BE2C (cell line): ENCODE results near the gene TRIM44.
"Not testable (repeated sequence)": the region's sequence is repeated elsewhere in the genome, so short reads cannot be mapped to it uniquely, and the experiment has no call there.

ENCODE experiments used
- DNase-seq: peaks from one replicate; pipeline ENCODE4 v3.0.0-alpha.2; 2020
- H3K27me3 ChIP-seq: fragments of 250-450 bp; sonication (Bioruptor Pico); 2 replicates; pipeline ENCODE4 v1.5.1; 2020; ENCODE audit warnings: mild to moderate bottlenecking
- H3K36me3 ChIP-seq: fragments of 250-450 bp; sonication (Bioruptor Pico); 2 replicates; pipeline ENCODE4 v1.5.1; 2020; ENCODE audit warnings: mild to moderate bottlenecking
- H3K4me1 ChIP-seq: fragments of 250-450 bp; sonication (Bioruptor Pico); 2 replicates; pipeline ENCODE4 v1.5.1; 2020
- H3K4me3 ChIP-seq: 2 replicates; pipeline ENCODE4 v1.5.1; 2011; ENCODE audit warnings: low read depth, low read length
- H3K9me3 ChIP-seq: fragments of 250-450 bp; sonication (Bioruptor Pico); 2 replicates; pipeline ENCODE4 v1.5.1; 2020
- CTCF ChIP-seq: IDR thresholded peaks from 2 replicates; pipeline ENCODE4 v1.5.1; 2012; ENCODE audit warnings: mild to moderate bottlenecking, low read depth, low read length

Gene TRIM44

DNA sequence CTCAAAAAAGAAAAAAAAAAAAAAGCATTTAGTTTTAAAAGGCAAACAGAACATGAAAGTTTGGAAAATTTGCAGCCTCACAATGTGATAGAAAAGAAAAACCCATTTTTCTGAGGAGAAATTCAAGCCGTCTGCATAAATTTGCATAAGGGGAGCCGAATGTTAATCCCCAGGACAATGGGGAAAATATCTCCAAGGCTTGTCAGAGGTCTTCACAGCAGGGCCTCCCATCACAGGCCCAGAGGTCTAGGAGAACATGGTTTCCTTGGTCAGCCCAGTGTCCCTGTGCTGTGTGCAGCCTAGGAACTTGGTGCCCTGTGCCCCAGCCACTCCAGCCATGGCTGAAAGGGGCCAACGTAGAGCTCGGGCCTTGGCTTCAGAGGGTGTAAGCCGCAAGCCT, 109.1 kb downstream of the TRIM44 start:
- Histone ChIP-seq H3K36me3 (no peaks in the 10 kb centered on the region), H3K4me1 (no peaks in the 10 kb centered on the region), H3K9me3 (no peaks in the 10 kb centered on the region), H3K4me3 (no peak overlapping the region), H3K27me3 (no peaks in the 10 kb centered on the region)
- no peak for TF ChIP-seq CTCF
- no peak for DNase-seq

GRCh38 chr11:35777241-35777640, 114.7 kb downstream of the TRIM44 start:
- not testable (repeated sequence) for H3K27me3 ChIP-seq, H3K9me3 ChIP-seq, H3K4me3 ChIP-seq, DNase-seq, H3K4me1 ChIP-seq, H3K36me3 ChIP-seq

- not testable (repeated sequence) for H3K27me3 ChIP-seq, H3K36me3 ChIP-seq, DNase-seq, H3K4me1 ChIP-seq, H3K4me3 ChIP-seq, H3K9me3 ChIP-seq
Measured at GRCh38 chr11:35778943-35779342, 116.4 kb downstream of the TRIM44 start.

DNA sequence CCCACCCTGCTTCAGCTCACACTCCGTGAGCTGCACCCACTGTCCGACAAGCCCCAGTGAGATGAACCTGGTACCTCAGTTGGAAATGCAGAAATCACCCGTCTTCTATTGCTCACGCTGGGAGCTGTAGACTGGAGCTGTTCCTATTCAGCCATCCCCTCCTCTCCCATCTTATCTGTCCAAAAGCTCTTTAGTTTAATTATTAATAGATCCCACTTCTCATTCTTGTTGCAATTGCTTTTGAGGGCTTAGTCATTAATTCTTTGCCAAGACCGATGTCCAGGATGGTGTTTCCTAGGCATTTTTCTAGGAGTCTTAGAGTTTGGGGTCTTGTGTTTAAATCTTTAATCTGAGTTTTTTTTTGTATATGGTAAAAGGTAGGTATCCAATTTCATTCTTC, 116.8 kb downstream of the TRIM44 start:
- H3K9me3 ChIP-seq: no peaks in the 10 kb centered on the region

GRCh38 chr11:35780951-35781860, 118.6 kb downstream of the TRIM44 start:
- Histone ChIP-seq H3K4me3 (no peak overlapping the region), H3K36me3 (no peaks in the 10 kb centered on the region), H3K4me1 (no peaks in the 10 kb centered on the region), H3K9me3 (no peaks in the 10 kb centered on the region), H3K27me3 (no peaks in the 10 kb centered on the region)
- no peak for TF ChIP-seq CTCF
- DNase-seq: no peak

More for the DNA sequence above, 116.8 kb downstream of the TRIM44 start:
- DNase-seq: no peak
- TF ChIP-seq CTCF: no peak
- H3K36me3 ChIP-seq: no peaks in the 10 kb centered on the region
- H3K4me1 ChIP-seq: no peaks in the 10 kb centered on the region
- no peaks in the 10 kb centered on the region for H3K27me3 ChIP-seq
- H3K4me3 ChIP-seq: no peak overlapping the region

- no peak for DNase-seq
- Histone ChIP-seq H3K4me3 (no peak overlapping the region), H3K9me3 (no peaks in the 10 kb centered on the region), H3K36me3 (no peaks in the 10 kb centered on the region), H3K27me3 (no peaks in the 10 kb centered on the region), H3K4me1 (no peaks in the 10 kb centered on the region; the same call in 1 of the 2 replicates)
- TF ChIP-seq CTCF: no peak
Measured at GRCh38 chr11:35781861-35782470, 119.4 kb downstream of the TRIM44 start.

DNA sequence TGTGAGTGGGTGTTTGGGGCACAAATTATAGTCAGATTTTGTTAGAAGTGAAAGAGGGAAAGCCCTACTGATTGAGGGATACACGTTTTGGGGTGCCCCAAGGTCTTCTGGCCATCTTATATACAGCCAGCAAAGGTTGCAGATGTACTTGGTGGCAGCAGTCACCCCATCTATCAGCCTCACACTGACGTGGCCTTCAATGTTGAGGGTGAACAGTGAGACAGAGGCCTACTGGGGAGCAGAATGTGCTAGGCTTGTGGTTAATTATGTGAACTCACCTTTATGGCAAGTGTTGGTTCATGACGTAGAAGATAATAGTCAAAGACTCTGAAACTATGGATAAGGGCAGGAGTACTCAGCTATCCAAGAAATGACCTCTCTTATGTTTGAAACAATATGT, 121.2 kb downstream of the TRIM44 start:
- Histone ChIP-seq H3K27me3 (no peaks in the 10 kb centered on the region), H3K4me1 (no peaks in the 10 kb centered on the region; the same call in 1 of the 2 replicates), H3K9me3 (no peaks in the 10 kb centered on the region), H3K4me3 (no peak overlapping the region), H3K36me3 (no peaks in the 10 kb centered on the region)
- no peak for TF ChIP-seq CTCF
- no peak for DNase-seq
